Glutamatergic neuron (in vitro differentiated cells): ENCODE measurements around the gene ZNF605. TPM values are rescaled to one million over a fixed set of nuclear protein-coding genes. Genes with fewer than 3 reads are reported as not detected.

Experiments
- DNase-seq: peaks from one replicate; pipeline ENCODE4 v3.0.0; 2022
- H3K27ac Mint-ChIP-seq: one replicate; pipeline ENCODE4 v1.8.0; 2020; ENCODE audit warnings: mild to moderate bottlenecking, mixed read lengths, inconsistent platforms; ENCODE audit not compliant: unreplicated experiment
- H3K27me3 Mint-ChIP-seq: one replicate; pipeline ENCODE4 v1.8.0; 2020; ENCODE audit warnings: mild to moderate bottlenecking, moderate library complexity, mixed read lengths, inconsistent platforms; ENCODE audit not compliant: unreplicated experiment
- H3K36me3 Mint-ChIP-seq: one replicate; pipeline ENCODE4 v1.8.0; 2020; ENCODE audit warnings: mild to moderate bottlenecking, mixed read lengths, inconsistent platforms; ENCODE audit not compliant: unreplicated experiment
- H3K4me1 Mint-ChIP-seq: one replicate; pipeline ENCODE4 v1.8.0; 2020; ENCODE audit warnings: mild to moderate bottlenecking, low read depth, mixed read lengths, inconsistent platforms; ENCODE audit not compliant: unreplicated experiment
- H3K4me3 Mint-ChIP-seq: one replicate; pipeline ENCODE4 v1.8.0; 2020; ENCODE audit warnings: mild to moderate bottlenecking, mixed read lengths, inconsistent platforms; ENCODE audit not compliant: unreplicated experiment
- H3K9me3 Mint-ChIP-seq: one replicate; pipeline ENCODE4 v1.8.0; 2020; ENCODE audit warnings: mild to moderate bottlenecking, moderate library complexity, mixed read lengths, inconsistent platforms; ENCODE audit not compliant: unreplicated experiment
- total RNA-seq: library from RNA; stranded (reverse); fragmentation: NEBNext Ultra II Directional; extraction: Animal tissue kit (Norgen Biotek cat#: 25700); gene quantifications from one replicate; pipeline ENCODE4 v1.2.1, GENCODE V29; 2021; ENCODE audit not compliant: unreplicated experiment
- TF ChIP-seq, protein P1 (sequence below): fragments of 200-600 bp; sonication (generic); IDR thresholded peaks from one replicate; pipeline ENCODE4 v1.5.0; 2021; ENCODE audit not compliant: partially characterized antibody, unreplicated experiment

ZNF605 gene
- total RNA-seq, 1 donor from 2014 or later, result 21.7 TPM

DNA sequence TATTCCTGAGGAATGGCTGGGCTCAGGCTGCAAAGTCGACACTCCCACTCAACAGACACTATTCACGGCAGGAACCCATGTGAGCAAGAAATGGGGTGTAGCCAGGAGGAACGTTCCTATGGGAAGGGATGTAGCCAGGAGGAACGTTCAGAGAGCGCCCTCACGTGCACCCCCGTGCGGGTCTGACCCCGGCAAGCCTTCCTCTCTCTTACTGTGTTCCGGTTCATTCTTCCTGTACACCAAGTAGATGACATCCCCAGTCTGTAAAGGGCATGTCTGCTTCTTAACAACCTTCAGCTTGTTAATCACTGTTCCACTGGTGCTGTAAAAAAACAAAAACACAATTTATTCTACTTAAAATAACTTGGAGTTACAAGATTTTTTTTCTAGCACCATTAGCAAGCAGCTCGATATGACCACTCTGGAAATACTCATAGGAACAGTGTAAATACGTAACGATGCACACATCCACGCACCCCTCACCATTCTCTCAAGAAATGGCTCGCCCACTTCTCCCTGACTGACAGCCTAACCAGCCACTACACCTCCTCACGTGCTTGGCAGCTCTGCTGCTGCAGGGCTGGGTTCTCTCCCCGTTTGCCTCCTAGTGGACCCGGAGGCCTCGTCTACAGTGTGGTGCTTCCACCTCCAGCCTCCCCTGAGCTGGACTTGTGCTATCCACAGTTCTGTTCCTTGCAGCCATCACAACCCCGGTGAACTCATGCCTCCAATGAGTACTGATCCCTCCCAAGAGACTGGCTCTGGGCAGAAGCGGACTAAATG is 83.8 kb downstream of the ZNF605 start:
- Mint-ChIP-seq H3K27me3 (no peaks in the 10 kb centered on the region), H3K9me3 (peaks cover 5% of the 10 kb centered on the region), H3K4me3 (no peak overlapping the region), H3K36me3 (peaks cover 8% of the 10 kb centered on the region), H3K4me1 (no peaks in the 10 kb centered on the region), H3K27ac (no peak overlapping the region)
- no peak for DNase-seq
- TF ChIP-seq, protein P1, sequence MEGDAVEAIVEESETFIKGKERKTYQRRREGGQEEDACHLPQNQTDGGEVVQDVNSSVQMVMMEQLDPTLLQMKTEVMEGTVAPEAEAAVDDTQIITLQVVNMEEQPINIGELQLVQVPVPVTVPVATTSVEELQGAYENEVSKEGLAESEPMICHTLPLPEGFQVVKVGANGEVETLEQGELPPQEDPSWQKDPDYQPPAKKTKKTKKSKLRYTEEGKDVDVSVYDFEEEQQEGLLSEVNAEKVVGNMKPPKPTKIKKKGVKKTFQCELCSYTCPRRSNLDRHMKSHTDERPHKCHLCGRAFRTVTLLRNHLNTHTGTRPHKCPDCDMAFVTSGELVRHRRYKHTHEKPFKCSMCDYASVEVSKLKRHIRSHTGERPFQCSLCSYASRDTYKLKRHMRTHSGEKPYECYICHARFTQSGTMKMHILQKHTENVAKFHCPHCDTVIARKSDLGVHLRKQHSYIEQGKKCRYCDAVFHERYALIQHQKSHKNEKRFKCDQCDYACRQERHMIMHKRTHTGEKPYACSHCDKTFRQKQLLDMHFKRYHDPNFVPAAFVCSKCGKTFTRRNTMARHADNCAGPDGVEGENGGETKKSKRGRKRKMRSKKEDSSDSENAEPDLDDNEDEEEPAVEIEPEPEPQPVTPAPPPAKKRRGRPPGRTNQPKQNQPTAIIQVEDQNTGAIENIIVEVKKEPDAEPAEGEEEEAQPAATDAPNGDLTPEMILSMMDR, result no peak

DNA sequence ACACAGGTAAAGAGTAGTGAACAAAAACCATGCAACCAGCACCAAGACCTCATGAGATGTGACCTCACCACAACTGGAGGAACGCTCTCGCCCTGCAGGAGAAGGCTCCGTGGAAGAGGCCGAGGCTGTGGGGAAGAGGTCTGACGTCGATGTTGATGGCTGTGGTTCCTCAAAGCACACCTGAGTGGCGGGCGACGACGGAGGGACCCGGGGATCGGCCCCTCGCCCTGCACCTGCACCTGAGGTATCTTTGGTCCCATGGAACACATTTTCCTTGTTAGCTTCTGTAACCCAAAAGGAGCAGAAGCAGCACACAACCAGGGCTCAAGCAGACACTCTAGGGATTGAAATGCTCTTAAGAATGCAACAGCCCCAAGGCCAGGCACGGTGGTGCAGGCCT is 86.6 kb downstream of the ZNF605 start:
- H3K4me1 Mint-ChIP-seq, result no peaks in the 10 kb centered on the region
- TF ChIP-seq, protein P1, result no peak
- H3K9me3 Mint-ChIP-seq, result peaks cover 5% of the 10 kb centered on the region
- H3K36me3 Mint-ChIP-seq, result peaks cover 8% of the 10 kb centered on the region
- H3K4me3 Mint-ChIP-seq, result no peak overlapping the region
- H3K27ac Mint-ChIP-seq, result no peak overlapping the region
- no peak for DNase-seq
- no peaks in the 10 kb centered on the region for H3K27me3 Mint-ChIP-seq

Other genes starting within 250 kb of the ZNF605 start
- gene PGAM5, start 245.5 kb downstream of the ZNF605 start, total RNA-seq, result 29.1 TPM
- 105 TPM for gene ANKLE2, start 194.5 kb downstream of the ZNF605 start, total RNA-seq
- 50.6 TPM for gene GOLGA3, start 127.4 kb downstream of the ZNF605 start, total RNA-seq
- 90.7 TPM for gene CHFR, start 68.7 kb downstream of the ZNF605 start, total RNA-seq
- gene ZNF26, start 30.1 kb upstream of the ZNF605 start, total RNA-seq, result 15.9 TPM
- 76.7 TPM for gene ZNF84, start 81.2 kb upstream of the ZNF605 start, total RNA-seq
- 32.3 TPM for gene ZNF140, start 124.6 kb upstream of the ZNF605 start, total RNA-seq
- 9.2 TPM for gene ZNF891, start 174.0 kb upstream of the ZNF605 start, total RNA-seq
- gene ZNF10, start 174.3 kb upstream of the ZNF605 start, total RNA-seq, result 29.8 TPM
- gene ZNF268, start 225.2 kb upstream of the ZNF605 start, total RNA-seq, result 38.0 TPM